CD8-positive, alpha-beta memory T cell (primary cell): ENCODE measurements around the gene TTR. TPM values are rescaled to one million over a fixed set of nuclear protein-coding genes. Genes with fewer than 3 reads are reported as not detected.

ENCODE experiments used
- CTCF ChIA-PET: fragments of 350-600 bp; sonication (Branson Sonifier 250); formaldehyde crosslinking; loops from one replicate; lab custom pipeline; 2021; ENCODE audit warnings: antibody characterized with exemption; lab: Charles Lee
- POLR2A ChIA-PET: fragments of 350-600 bp; sonication (Branson Sonifier 250); formaldehyde crosslinking; loops from one replicate; lab custom pipeline; 2021; ENCODE audit warnings: antibody characterized with exemption; lab: Charles Lee
- DNase-seq, 5 donors: peaks; one replicate each; pipeline versions ENCODE4 v3.0.0 to v3.0.0-alpha.2; 2020 to 2022; ENCODE audit warnings: mixed read lengths in 1 of 5
- H3K27ac ChIP-seq: one replicate; pipeline ENCODE4 v1.7.0; 2013; ENCODE audit warnings: low read depth, mild to moderate bottlenecking, low read length, moderate library complexity
- H3K27me3 ChIP-seq: 2 replicates; pipeline ENCODE4 v1.7.0; 2013; ENCODE audit warnings: low read length, mild to moderate bottlenecking; ENCODE audit not compliant: insufficient read depth, poor library complexity, severe bottlenecking
- H3K36me3 ChIP-seq: 2 replicates; pipeline ENCODE4 v1.7.0; 2013; ENCODE audit warnings: mild to moderate bottlenecking, low read length, moderate library complexity; ENCODE audit not compliant: insufficient read depth
- H3K4me1 ChIP-seq: 2 replicates; pipeline ENCODE4 v1.7.0; 2013; ENCODE audit warnings: mild to moderate bottlenecking, low read length, moderate library complexity; ENCODE audit not compliant: insufficient read depth
- H3K4me3 ChIP-seq: 2 replicates; pipeline ENCODE4 v1.7.0; 2013; ENCODE audit warnings: mild to moderate bottlenecking, low read length
- H3K9me3 ChIP-seq: 2 replicates; pipeline ENCODE4 v1.7.0; 2013; ENCODE audit warnings: mild to moderate bottlenecking, low read length
- H3K27ac Mint-ChIP-seq, 8 donors: one replicate each; pipeline ENCODE4 v1.8.0; 2020 to 2021; ENCODE audit warnings: mixed read lengths in 8 of 8, mild to moderate bottlenecking in 6 of 8, inconsistent platforms in 3 of 8, moderate library complexity in 3 of 8
- H3K27me3 Mint-ChIP-seq, 2 donors: one replicate each; pipeline ENCODE4 v1.8.0; 2020 to 2021; ENCODE audit warnings: mixed read lengths in 2 of 2, mild to moderate bottlenecking in 1 of 2, moderate library complexity in 1 of 2
- H3K36me3 Mint-ChIP-seq, 3 donors: one replicate each; pipeline ENCODE4 v1.8.0; 2020 to 2021; ENCODE audit warnings: mixed read lengths in 3 of 3, inconsistent platforms in 1 of 3, mild to moderate bottlenecking in 1 of 3
- H3K4me1 Mint-ChIP-seq, 3 donors: one replicate each; pipeline ENCODE4 v1.8.0; 2020 to 2021; ENCODE audit warnings: mixed read lengths in 3 of 3, inconsistent platforms in 1 of 3, mild to moderate bottlenecking in 1 of 3
- H3K4me3 Mint-ChIP-seq, 7 donors: one replicate each; pipeline ENCODE4 v1.8.0; 2020 to 2021; ENCODE audit warnings: mixed read lengths in 7 of 7, mild to moderate bottlenecking in 6 of 7, moderate library complexity in 4 of 7, inconsistent platforms in 2 of 7
- H3K9me3 Mint-ChIP-seq, 5 donors: one replicate each; pipeline ENCODE4 v1.8.0; 2020 to 2022; ENCODE audit warnings: mixed read lengths in 5 of 5, mild to moderate bottlenecking in 3 of 5, moderate library complexity in 2 of 5, inconsistent platforms in 1 of 5
- polyA plus RNA-seq: library from polyadenylated mRNA; unstranded; fragments of 300-500 nt; fragmentation: Illumina TruSeq; gene quantifications from one replicate; pipeline ENCODE4 v1.2.3, GENCODE V29; 2021
- total RNA-seq, 2 experiments: library from RNA; stranded (reverse); gene quantifications; one replicate each; pipeline ENCODE4 v1.2.3, GENCODE V29; 2021

TTR gene
- total and polyA plus RNA-seq, 3 experiments from 2014 or later, result not detected

DNA sequence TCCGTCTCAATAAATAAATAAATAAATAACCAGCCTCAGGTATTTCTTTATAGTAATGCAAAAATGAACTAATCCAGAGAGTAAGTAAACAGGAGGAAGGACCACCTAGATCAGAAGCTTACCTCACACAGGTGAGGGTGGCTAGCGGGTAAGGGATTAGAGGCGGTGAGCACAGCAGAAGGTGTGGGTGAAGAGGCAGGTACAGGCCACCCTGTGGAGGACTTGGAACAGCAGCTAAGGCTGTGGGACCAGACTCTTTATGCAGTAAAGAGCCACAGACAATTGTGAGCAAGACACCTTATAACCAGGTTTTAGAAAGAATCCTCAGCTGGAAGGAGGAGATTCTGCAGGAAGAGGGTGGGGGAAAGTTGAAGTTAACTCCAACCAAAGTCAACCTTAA is 34.2 kb upstream of the TTR start:
- H3K4me3 ChIP-seq, result no peak overlapping the region
- Mint-ChIP-seq H3K4me1 (peaks cover 0 to 2% (median 0%) of the 10 kb centered on the region in 3 donors), H3K36me3 (no peaks in the 10 kb centered on the region), H3K9me3 (peaks cover 0 to 2% (median 0%) of the 10 kb centered on the region in 5 donors), H3K27me3 (peaks cover 8 to 33% of the 10 kb centered on the region in 2 donors), H3K27ac (peak overlapping the region in 1 of 8 donors; percentile 48), H3K4me3 (no peak overlapping the region)
- no peaks in the 10 kb centered on the region for H3K27me3 ChIP-seq
- no peaks in the 10 kb centered on the region for H3K36me3 ChIP-seq
- DNase-seq, result no peak
- no peak overlapping the region for H3K27ac ChIP-seq
- no peaks in the 10 kb centered on the region for H3K4me1 ChIP-seq
- CTCF ChIA-PET, result interaction anchor here (2.8 kb wide), 1 partner anchor 165 kb away, joined by 10 read pairs; no protein-coding TSS in a partner anchor
- no peaks in the 10 kb centered on the region for H3K9me3 ChIP-seq
- POLR2A ChIA-PET, result no interaction called here

DNA sequence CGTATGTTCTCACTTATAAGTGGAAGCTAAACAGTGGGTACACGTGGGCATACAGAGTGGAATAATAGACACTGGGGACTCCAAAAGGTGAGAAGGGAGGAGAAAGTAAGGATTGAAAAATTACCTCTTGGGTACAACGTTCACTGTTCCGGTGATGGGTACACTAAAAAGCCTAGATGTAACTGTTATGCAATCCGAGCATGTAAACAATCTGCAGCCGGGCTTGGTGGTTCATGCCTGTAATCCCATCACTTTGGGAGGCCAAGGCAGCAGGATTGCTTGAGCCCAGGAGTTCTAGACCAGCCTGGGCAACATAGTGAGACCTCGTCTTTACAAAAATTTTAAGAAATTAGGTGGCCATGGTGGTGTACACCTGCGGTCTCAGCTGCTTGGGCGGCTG is 33.1 kb upstream of the TTR start:
- no peaks in the 10 kb centered on the region for H3K36me3 ChIP-seq
- peaks cover 0 to 2% (median 0%) of the 10 kb centered on the region in 5 donors for H3K9me3 Mint-ChIP-seq
- H3K4me3 ChIP-seq, result no peak overlapping the region
- no peaks in the 10 kb centered on the region for H3K36me3 Mint-ChIP-seq
- H3K27ac ChIP-seq, result no peak overlapping the region
- CTCF ChIA-PET, result interaction anchor here (2.2 kb wide), 1 partner anchor 53 kb away, joined by 4 read pairs; no protein-coding TSS in a partner anchor
- no peaks in the 10 kb centered on the region for H3K27me3 ChIP-seq
- H3K4me1 ChIP-seq, result no peaks in the 10 kb centered on the region
- no peaks in the 10 kb centered on the region for H3K9me3 ChIP-seq
- no peak overlapping the region for H3K27ac Mint-ChIP-seq
- POLR2A ChIA-PET, result no interaction called here
- H3K4me1 Mint-ChIP-seq, result peaks cover 0 to 2% (median 0%) of the 10 kb centered on the region in 3 donors
- H3K27me3 Mint-ChIP-seq, result peaks cover 8 to 34% of the 10 kb centered on the region in 2 donors
- no peak overlapping the region for H3K4me3 Mint-ChIP-seq
- no peak for DNase-seq

DNA sequence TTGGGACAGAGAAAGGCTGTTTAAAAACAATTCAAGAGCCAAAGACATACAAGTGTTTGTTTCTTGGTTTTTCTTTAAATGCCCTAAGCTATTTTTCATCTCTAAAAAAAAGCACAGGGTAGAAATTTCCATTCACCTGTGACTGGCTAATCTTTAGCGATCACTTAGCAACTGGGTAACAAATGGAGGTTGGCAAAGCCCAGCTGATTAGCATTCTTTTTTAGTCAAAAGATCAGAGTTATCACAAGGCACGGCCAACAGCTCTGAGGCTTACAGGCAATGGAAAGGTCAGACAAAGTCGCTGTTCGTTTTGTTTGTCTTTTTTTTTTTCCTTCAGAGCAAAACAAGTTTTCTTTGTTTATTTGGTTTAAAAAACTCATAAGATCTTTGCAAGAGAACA is 29.0 kb upstream of the TTR start:
- no peaks in the 10 kb centered on the region for H3K4me1 Mint-ChIP-seq
- no peak overlapping the region for H3K27ac ChIP-seq
- no peaks in the 10 kb centered on the region for H3K36me3 Mint-ChIP-seq
- no peaks in the 10 kb centered on the region for H3K36me3 ChIP-seq
- H3K9me3 Mint-ChIP-seq, result no peaks in the 10 kb centered on the region
- H3K27me3 ChIP-seq, result no peaks in the 10 kb centered on the region
- no peak for DNase-seq
- H3K4me1 ChIP-seq, result no peaks in the 10 kb centered on the region
- H3K9me3 ChIP-seq, result no peaks in the 10 kb centered on the region
- H3K27me3 Mint-ChIP-seq, result peaks cover 8 to 20% of the 10 kb centered on the region in 2 donors
- H3K4me3 ChIP-seq, result no peak overlapping the region
- no peak overlapping the region for H3K27ac Mint-ChIP-seq
- no peak overlapping the region for H3K4me3 Mint-ChIP-seq
- CTCF ChIA-PET, result interaction anchor here (1.2 kb wide), 1 partner anchor 34 kb away, joined by 3 read pairs; no protein-coding TSS in a partner anchor
- POLR2A ChIA-PET, result no interaction called here

DNA sequence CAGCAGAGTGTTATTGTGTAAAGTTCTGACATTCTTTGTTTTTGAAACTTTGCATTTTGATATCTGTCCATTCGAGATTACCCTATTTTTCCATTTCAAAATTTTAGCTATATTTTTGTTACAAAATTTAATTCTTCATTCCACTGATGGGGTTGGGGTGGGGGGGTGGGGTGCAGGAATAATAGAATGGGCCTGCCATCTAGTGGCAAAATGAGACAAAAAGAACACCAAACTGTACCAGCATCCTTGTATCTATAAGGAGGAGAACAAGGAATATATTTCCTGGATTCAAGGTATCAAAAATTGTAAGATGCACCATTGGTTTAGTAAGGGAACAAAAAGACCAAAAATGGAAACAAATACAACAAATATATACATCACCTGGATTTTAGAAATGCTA is 27.9 kb upstream of the TTR start:
- Mint-ChIP-seq H3K27ac (no peak overlapping the region), H3K27me3 (peaks cover 8 to 16% of the 10 kb centered on the region in 2 donors), H3K36me3 (no peaks in the 10 kb centered on the region), H3K9me3 (no peaks in the 10 kb centered on the region), H3K4me1 (no peaks in the 10 kb centered on the region), H3K4me3 (no peak overlapping the region)
- Histone ChIP-seq H3K27ac (no peak overlapping the region), H3K36me3 (no peaks in the 10 kb centered on the region), H3K4me3 (no peak overlapping the region), H3K4me1 (no peaks in the 10 kb centered on the region), H3K9me3 (no peaks in the 10 kb centered on the region), H3K27me3 (no peaks in the 10 kb centered on the region)
- ChIA-PET POLR2A (no interaction called here), CTCF (no interaction called here)
- DNase-seq, result no peak

DNA sequence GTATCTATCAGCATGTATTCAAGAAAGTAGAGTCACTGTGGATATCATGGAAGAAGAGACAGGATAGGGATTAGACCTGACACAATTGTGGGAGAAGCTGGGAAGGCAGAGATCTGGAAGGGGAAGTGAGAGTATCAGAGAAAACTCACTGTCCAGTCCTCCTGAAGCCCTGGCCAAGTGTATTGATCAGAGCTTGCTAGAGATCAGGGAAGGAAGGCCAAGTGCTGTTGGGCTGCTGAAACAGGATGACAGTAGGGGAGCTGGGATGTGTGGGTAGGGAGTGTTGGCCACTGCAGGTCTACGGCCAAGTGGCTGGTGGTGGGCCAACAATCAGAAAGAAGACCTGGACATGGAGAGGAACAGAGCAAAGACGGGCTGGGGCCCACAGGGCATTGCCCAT is 26.3 kb upstream of the TTR start:
- H3K4me3 Mint-ChIP-seq, result no peak overlapping the region
- peaks cover 8 to 16% of the 10 kb centered on the region in 2 donors for H3K27me3 Mint-ChIP-seq
- H3K9me3 Mint-ChIP-seq, result no peaks in the 10 kb centered on the region
- no peak for DNase-seq
- no peaks in the 10 kb centered on the region for H3K36me3 ChIP-seq
- no peaks in the 10 kb centered on the region for H3K36me3 Mint-ChIP-seq
- no peaks in the 10 kb centered on the region for H3K4me1 Mint-ChIP-seq
- H3K4me3 ChIP-seq, result no peak overlapping the region
- CTCF ChIA-PET, result no interaction called here
- H3K27ac ChIP-seq, result no peak overlapping the region
- POLR2A ChIA-PET, result no interaction called here
- no peaks in the 10 kb centered on the region for H3K9me3 ChIP-seq
- no peaks in the 10 kb centered on the region for H3K27me3 ChIP-seq
- no peaks in the 10 kb centered on the region for H3K4me1 ChIP-seq
- no peak overlapping the region for H3K27ac Mint-ChIP-seq

DNA sequence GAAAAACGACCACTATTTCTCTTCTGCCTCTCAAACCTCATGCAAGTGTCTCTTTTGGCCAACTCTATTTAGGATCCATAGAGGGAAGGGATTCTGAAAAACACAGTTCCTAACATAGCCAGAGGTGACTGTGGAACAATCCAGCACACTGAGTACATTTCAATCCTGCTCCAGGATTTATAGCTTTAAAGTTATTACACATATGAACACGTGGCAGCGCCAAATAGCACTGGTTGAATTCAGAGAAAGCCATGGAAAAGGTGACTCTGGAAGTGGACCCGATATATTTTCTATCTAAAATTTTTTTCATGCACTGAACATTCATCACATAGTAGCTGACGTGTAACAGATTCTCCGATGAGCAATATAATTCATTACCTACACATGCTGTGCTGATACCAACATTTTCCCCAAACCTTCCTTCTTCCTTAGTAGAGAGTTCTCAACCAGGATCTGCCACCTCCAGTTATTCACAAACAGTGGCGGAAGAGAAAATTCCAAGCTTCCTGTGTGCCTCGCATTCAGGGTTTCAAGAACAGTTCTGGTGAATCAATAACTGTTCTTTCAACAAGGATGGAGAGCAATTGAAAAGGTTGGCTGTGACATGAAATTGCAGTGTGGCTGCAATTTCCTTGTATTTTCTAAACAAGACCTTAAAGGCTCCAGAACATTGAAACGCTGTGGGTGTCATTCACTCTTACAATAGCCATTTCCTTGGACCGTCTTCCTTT is 25.7 kb upstream of the TTR start:
- Mint-ChIP-seq H3K4me3 (no peak overlapping the region), H3K36me3 (no peaks in the 10 kb centered on the region), H3K4me1 (no peaks in the 10 kb centered on the region), H3K9me3 (no peaks in the 10 kb centered on the region), H3K27ac (no peak overlapping the region), H3K27me3 (peaks cover 4 to 16% of the 10 kb centered on the region in 2 donors)
- POLR2A ChIA-PET, result no interaction called here
- no peak overlapping the region for H3K27ac ChIP-seq
- DNase-seq, result no peak
- CTCF ChIA-PET, result interaction anchor here (0.9 kb wide), 1 partner anchor 10 kb away, joined by 3 read pairs; no protein-coding TSS in a partner anchor
- no peak overlapping the region for H3K4me3 ChIP-seq
- H3K27me3 ChIP-seq, result no peaks in the 10 kb centered on the region
- H3K4me1 ChIP-seq, result no peaks in the 10 kb centered on the region
- no peaks in the 10 kb centered on the region for H3K9me3 ChIP-seq
- no peaks in the 10 kb centered on the region for H3K36me3 ChIP-seq

DNA sequence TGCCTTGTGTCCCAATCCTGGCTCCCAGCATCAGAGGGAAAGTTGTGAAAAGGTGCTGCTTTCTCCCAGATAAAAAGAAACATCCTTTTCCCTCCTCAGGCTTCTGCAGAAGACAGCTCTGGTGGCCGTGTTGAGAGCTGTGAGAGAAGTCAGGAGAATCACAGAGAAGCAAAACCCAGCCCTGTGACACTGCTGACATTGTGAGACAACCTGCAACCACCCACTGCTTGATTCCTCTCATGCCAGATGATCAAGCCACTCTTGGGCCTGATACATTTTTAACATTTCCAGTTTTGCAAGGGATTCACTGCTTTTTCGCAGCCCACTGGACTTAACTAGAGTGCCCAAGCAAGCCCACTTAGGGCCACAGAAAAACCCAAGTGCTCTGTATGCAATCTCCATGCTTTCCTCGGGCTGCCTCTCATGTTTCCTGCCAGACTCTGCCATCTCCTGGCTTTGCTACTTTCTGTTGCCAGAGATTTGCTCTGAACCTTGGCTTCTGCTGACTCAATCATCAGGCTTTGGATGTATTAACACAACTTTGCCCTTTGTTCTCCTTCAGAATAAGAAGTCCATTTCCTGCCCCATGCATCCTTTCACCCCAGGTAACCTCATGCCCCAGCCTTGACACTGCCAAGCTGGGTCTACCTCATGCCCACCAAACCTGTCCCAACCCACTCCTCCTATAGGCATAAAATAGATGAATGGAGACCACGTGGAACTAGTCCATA is 24.9 kb upstream of the TTR start:
- H3K27me3 Mint-ChIP-seq, result peaks cover 4 to 13% of the 10 kb centered on the region in 2 donors
- no peak for DNase-seq
- no peaks in the 10 kb centered on the region for H3K4me1 ChIP-seq
- ChIA-PET CTCF (interaction anchor here (0.9 kb wide), 1 partner anchor 10 kb away, joined by 3 read pairs; no protein-coding TSS in a partner anchor), POLR2A (no interaction called here)
- no peaks in the 10 kb centered on the region for H3K36me3 ChIP-seq
- no peaks in the 10 kb centered on the region for H3K9me3 ChIP-seq
- H3K4me3 Mint-ChIP-seq, result no peak overlapping the region
- no peak overlapping the region for H3K27ac ChIP-seq
- H3K4me1 Mint-ChIP-seq, result no peaks in the 10 kb centered on the region
- H3K27me3 ChIP-seq, result no peaks in the 10 kb centered on the region
- H3K36me3 Mint-ChIP-seq, result no peaks in the 10 kb centered on the region
- no peaks in the 10 kb centered on the region for H3K9me3 Mint-ChIP-seq
- H3K27ac Mint-ChIP-seq, result no peak overlapping the region
- no peak overlapping the region for H3K4me3 ChIP-seq

DNA sequence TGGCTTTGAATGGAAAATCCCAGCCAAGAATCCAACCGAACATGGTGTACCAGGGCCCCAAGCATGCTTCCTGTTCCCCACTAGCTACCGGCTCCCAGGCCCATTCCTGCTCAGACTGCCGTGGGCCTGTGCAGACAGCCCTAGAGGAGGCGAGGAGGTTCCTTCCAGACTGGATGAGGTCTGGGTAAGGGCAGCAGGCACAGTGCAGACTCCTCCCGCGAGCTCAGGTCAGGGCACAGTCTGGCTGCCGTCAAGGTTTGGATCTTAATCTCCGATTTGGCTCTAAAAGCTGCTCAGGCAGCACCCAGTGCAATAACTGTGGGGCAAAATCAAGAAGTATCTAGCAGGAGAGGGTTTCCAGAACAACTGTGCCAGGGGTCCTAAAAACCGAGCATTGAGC is 19.3 kb upstream of the TTR start:
- Histone ChIP-seq H3K4me1 (no peaks in the 10 kb centered on the region), H3K9me3 (no peaks in the 10 kb centered on the region), H3K27ac (no peak overlapping the region), H3K27me3 (no peaks in the 10 kb centered on the region), H3K4me3 (no peak overlapping the region), H3K36me3 (no peaks in the 10 kb centered on the region)
- no peak for DNase-seq
- Mint-ChIP-seq H3K4me3 (no peak overlapping the region), H3K27ac (no peak overlapping the region), H3K4me1 (no peaks in the 10 kb centered on the region), H3K27me3 (peaks cover 3 to 8% of the 10 kb centered on the region in 2 donors), H3K9me3 (no peaks in the 10 kb centered on the region), H3K36me3 (no peaks in the 10 kb centered on the region)
- ChIA-PET POLR2A (no interaction called here), CTCF (no interaction called here)
